Kidney epithelial cell (primary cell): ENCODE data around the gene PPP6R3. TPM values are rescaled to one million over a fixed set of nuclear protein-coding genes. Genes with fewer than 3 reads are reported as not detected.

Source experiments
- DNase-seq: peaks from one replicate; pipeline ENCODE4 v3.0.0-alpha.2; 2010; ENCODE audit warnings: low read depth
- H3K27me3 ChIP-seq: 2 replicates; pipeline ENCODE4 v1.6.0; 2011; ENCODE audit warnings: low read length; ENCODE audit not compliant: control insufficient read depth, insufficient read depth
- H3K36me3 ChIP-seq: 2 replicates; pipeline ENCODE4 v1.5.1; 2011; ENCODE audit warnings: low read length; ENCODE audit not compliant: control insufficient read depth, insufficient read depth
- H3K4me3 ChIP-seq: 2 replicates; pipeline ENCODE4 v1.5.1; 2011; ENCODE audit warnings: low read depth, mild to moderate bottlenecking, control low read depth, low read length
- total RNA-seq: library from RNA; depleted of rRNA; stranded (reverse); fragments of >200 nt; gene quantifications from 2 replicates; pipeline ENCODE4 v1.2.3, GENCODE V29; 2015
- TF ChIP-seq, protein P1 (sequence below): IDR thresholded peaks from 2 replicates; pipeline ENCODE4 v1.5.1; 2011; ENCODE audit warnings: mild to moderate bottlenecking, moderate library complexity, low read length, control low read depth, inconsistent platforms; ENCODE audit not compliant: insufficient read depth, poor library complexity, severe bottlenecking

PPP6R3 gene
- total RNA-seq, 1 donor from 2014 or later = 71.7 TPM

GRCh38 chr11:68653486-68654430 is 193.2 kb downstream of the PPP6R3 start:
- H3K4me3 ChIP-seq = no peak overlapping the region
- no peak for DNase-seq
- H3K36me3 ChIP-seq = no peaks in the 10 kb centered on the region
- TF ChIP-seq, protein P1, sequence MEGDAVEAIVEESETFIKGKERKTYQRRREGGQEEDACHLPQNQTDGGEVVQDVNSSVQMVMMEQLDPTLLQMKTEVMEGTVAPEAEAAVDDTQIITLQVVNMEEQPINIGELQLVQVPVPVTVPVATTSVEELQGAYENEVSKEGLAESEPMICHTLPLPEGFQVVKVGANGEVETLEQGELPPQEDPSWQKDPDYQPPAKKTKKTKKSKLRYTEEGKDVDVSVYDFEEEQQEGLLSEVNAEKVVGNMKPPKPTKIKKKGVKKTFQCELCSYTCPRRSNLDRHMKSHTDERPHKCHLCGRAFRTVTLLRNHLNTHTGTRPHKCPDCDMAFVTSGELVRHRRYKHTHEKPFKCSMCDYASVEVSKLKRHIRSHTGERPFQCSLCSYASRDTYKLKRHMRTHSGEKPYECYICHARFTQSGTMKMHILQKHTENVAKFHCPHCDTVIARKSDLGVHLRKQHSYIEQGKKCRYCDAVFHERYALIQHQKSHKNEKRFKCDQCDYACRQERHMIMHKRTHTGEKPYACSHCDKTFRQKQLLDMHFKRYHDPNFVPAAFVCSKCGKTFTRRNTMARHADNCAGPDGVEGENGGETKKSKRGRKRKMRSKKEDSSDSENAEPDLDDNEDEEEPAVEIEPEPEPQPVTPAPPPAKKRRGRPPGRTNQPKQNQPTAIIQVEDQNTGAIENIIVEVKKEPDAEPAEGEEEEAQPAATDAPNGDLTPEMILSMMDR = no peak
- H3K27me3 ChIP-seq = peaks cover 9% of the 10 kb centered on the region

DNA sequence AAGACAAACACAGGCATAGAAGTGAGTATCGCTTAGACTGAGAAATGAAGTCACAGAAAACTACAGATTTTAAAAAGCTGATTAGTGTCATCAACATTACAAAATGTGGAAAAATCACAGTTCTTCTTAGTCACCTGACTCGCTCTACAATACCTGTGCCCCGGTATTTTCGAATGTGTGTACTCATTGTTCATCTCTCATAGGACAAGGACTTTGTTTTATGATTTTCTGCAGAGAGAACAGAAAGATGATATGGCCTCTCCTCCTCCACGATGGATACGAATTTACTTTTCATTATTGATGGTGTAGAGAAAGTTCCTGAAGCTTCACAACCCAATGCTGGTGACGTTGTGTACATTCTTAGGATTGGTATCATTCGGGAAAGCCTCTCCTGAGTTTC is 194.4 kb downstream of the PPP6R3 start:
- Histone ChIP-seq H3K27me3 (peaks cover 6% of the 10 kb centered on the region), H3K36me3 (no peaks in the 10 kb centered on the region), H3K4me3 (no peak overlapping the region)
- TF ChIP-seq, protein P1 = no peak
- no peak for DNase-seq

DNA sequence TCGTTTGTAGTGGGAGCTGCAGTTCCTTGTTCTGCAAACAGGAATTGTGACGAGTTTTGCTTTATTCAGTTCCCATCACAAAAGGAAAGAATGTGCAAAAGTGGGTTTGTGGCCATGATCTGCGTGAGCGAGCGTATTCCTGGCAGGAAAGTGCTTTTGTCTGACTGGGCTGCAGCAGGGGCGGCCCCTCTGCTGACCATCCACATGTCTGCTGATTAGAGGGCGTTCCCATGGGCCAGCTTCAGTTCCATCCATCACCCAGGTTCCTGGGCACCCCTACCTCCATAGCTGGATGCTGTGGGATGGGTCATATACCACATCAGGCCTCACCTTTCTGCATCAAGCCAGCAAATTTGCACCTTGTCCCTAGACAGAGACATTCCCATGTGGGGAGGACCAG is 194.9 kb downstream of the PPP6R3 start:
- no peak for DNase-seq
- Histone ChIP-seq H3K27me3 (peaks cover 3% of the 10 kb centered on the region), H3K36me3 (no peaks in the 10 kb centered on the region), H3K4me3 (no peak overlapping the region)
- TF ChIP-seq, protein P1 = no peak

GRCh38 chr11:68655806-68656205 is 195.3 kb downstream of the PPP6R3 start:
- peaks cover 3% of the 10 kb centered on the region for H3K27me3 ChIP-seq
- no peak for DNase-seq
- TF ChIP-seq, protein P1 = no peak
- no peak overlapping the region for H3K4me3 ChIP-seq
- no peaks in the 10 kb centered on the region for H3K36me3 ChIP-seq

DNA sequence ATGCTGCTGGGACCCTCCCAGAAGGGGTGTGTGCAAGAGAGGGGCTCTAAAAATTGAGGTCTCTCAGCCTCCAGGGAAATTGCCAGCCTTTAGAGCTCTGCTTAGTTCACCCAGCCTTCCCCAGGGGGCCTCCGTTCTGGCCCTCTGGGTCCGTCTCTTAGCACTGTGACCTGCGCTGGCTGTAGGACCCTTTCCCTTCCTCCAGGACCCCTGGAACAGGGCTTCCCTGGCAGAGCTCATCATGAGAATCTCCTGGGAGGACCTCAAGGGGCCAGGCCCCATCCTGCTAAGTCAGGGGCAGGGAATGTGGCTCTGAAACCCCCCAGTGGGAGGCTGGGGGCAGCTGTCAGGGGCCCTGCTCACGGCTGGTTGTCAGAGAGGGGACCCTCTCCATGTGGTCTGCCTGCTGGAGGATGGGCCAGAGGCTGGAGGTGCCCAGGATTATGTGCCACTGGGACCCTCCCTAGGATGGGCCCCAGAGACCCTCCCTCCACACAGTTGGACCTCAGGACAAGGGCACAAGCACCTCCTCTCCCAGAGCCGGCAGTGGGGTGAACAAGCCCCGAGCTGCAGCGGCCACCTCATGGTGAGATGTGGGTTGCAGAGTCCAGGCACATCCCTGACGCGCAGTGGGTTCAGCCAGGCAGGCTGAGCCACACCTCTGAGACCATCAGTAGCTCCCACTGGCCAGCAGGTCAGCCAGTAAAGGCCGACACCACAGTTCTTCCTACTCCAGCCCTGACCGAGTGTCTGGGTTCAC is 196.6 kb downstream of the PPP6R3 start:
- DNase-seq = no peak
- Histone ChIP-seq H3K36me3 (no peaks in the 10 kb centered on the region), H3K4me3 (no peak overlapping the region), H3K27me3 (peaks cover 11% of the 10 kb centered on the region)
- TF ChIP-seq, protein P1 = no peak
